B cell (primary cell): Measurements from ENCODE around the gene EDARADD. TPM values are rescaled to one million over a fixed set of nuclear protein-coding genes. Genes with fewer than 3 reads are reported as not detected.
A peak's percentile ranks its signal among the peaks of the same experiment; 100 is the strongest.

Experiments
- ATAC-seq: fragments of 200-7000 bp; cut with Tn5 transposase; one replicate; pipeline ENCODE4 v1.10.0; 2021; ENCODE audit warnings: low read depth, mild to moderate bottlenecking, moderate number of reproducible peaks, moderate library complexity
- CTCF ChIA-PET: fragments of 350-600 bp; sonication (Branson Sonifier 250); formaldehyde crosslinking; loops from one replicate; lab custom pipeline; 2021; ENCODE audit warnings: antibody characterized with exemption, inconsistent platforms; lab: Charles Lee
- POLR2A ChIA-PET: fragments of 350-600 bp; sonication (Branson Sonifier 250); formaldehyde crosslinking; loops from one replicate; lab custom pipeline; 2021; ENCODE audit warnings: antibody characterized with exemption; lab: Charles Lee
- DNase-seq: peaks from one replicate; pipeline ENCODE4 v3.0.0; 2013
- H2AFZ ChIP-seq: 2 replicates; pipeline ENCODE4 v1.6.1; 2012; ENCODE audit warnings: mild to moderate bottlenecking, low read depth, low read length; ENCODE audit not compliant: insufficient read depth, poor library complexity, severe bottlenecking
- H3K27ac ChIP-seq, 2 donors: 1 replicate in 1 of 2; 2 replicates in 1 of 2; pipeline ENCODE4 v1.5.1; 2012 to 2013; ENCODE audit warnings: low read length in 2 of 2, mild to moderate bottlenecking in 2 of 2, moderate library complexity in 1 of 2
- H3K27me3 ChIP-seq, 4 experiments: fragments of 200-600 bp in 1 of 4; sonication (generic) in 1 of 4; replicated peaks in 1 of 4; 1 replicate in 2 of 4; 2 replicates in 2 of 4; pipeline versions ENCODE4 v1.6.1 to v1.7.0; 2013 to 2016; ENCODE audit warnings: low read length in 3 of 4, mild to moderate bottlenecking in 2 of 4, mixed read lengths in 1 of 4, moderate library complexity in 1 of 4; ENCODE audit not compliant: insufficient read depth in 4 of 4, control insufficient read depth in 3 of 4; ENCODE audit errors: control extremely low read depth in 1 of 4
- H3K36me3 ChIP-seq, 2 experiments: replicated peaks in 1 of 2; 1 replicate in 1 of 2; 2 replicates in 1 of 2; pipeline versions ENCODE4 v1.6.1 to v1.7.1; 2013; ENCODE audit warnings: low read length in 1 of 2; ENCODE audit not compliant: insufficient read depth in 2 of 2, control insufficient read depth in 1 of 2; ENCODE audit errors: control extremely low read depth in 1 of 2, extremely low read depth in 1 of 2
- H3K4me1 ChIP-seq, 2 donors: fragments of 200-600 bp in 1 of 2; sonication (generic) in 1 of 2; 1 replicate in 1 of 2; 2 replicates in 1 of 2; pipeline versions ENCODE4 v1.5.1 to v1.6.1; 2013 to 2017; ENCODE audit warnings: low read length in 2 of 2; ENCODE audit not compliant: control insufficient read depth in 2 of 2, insufficient read depth in 2 of 2
- H3K4me2 ChIP-seq: replicated peaks from 2 replicates; pipeline ENCODE3; 2012; ENCODE audit warnings: mild to moderate bottlenecking, low read depth, low read length; ENCODE audit not compliant: poor library complexity, severe bottlenecking
- H3K4me3 ChIP-seq, 5 experiments: fragments of 200-600 bp in 1 of 5; sonication (generic) in 1 of 5; 1 replicate in 3 of 5; 2 replicates in 2 of 5; pipeline versions ENCODE4 v1.5.1 to v1.7.0; 2011 to 2016; ENCODE audit warnings: low read length in 4 of 5, mild to moderate bottlenecking in 4 of 5, low read depth in 2 of 5, control low read depth in 1 of 5, moderate library complexity in 1 of 5; ENCODE audit not compliant: insufficient read depth in 1 of 5; ENCODE audit errors: control extremely low read depth in 1 of 5, extremely low read depth in 1 of 5
- H3K79me2 ChIP-seq: fragments of 200-600 bp; sonication (generic); one replicate; pipeline ENCODE4 v1.6.0; 2016; ENCODE audit warnings: low read length; ENCODE audit not compliant: control insufficient read depth, insufficient read depth
- H3K9ac ChIP-seq: fragments of 200-600 bp; sonication (generic); 2 replicates; pipeline ENCODE4 v1.6.1; 2017; ENCODE audit warnings: mild to moderate bottlenecking, low read length, moderate library complexity
- H3K9me3 ChIP-seq, 3 donors: one replicate each; pipeline versions ENCODE4 v1.6.1 to v1.7.1; 2013; ENCODE audit warnings: low read length in 2 of 3; ENCODE audit not compliant: control insufficient read depth in 2 of 3, insufficient read depth in 1 of 3; ENCODE audit errors: control extremely low read depth in 1 of 3
- H4K20me1 ChIP-seq: 2 replicates; pipeline ENCODE4 v1.6.0; 2012; ENCODE audit warnings: mild to moderate bottlenecking, low read length; ENCODE audit not compliant: insufficient read depth, control insufficient read depth, poor library complexity, severe bottlenecking
- H3K27ac Mint-ChIP-seq: one replicate; pipeline ENCODE4 v1.8.0; 2021; ENCODE audit warnings: mixed read lengths
- H3K27me3 Mint-ChIP-seq: one replicate; pipeline ENCODE4 v1.8.0; 2021; ENCODE audit warnings: mixed read lengths
- H3K4me1 Mint-ChIP-seq: one replicate; pipeline ENCODE4 v1.8.0; 2021; ENCODE audit warnings: mixed read lengths
- H3K4me3 Mint-ChIP-seq: one replicate; pipeline ENCODE4 v1.8.0; 2021; ENCODE audit warnings: mixed read lengths
- H3K9me3 Mint-ChIP-seq: one replicate; pipeline ENCODE4 v1.8.0; 2022; ENCODE audit warnings: mixed read lengths; ENCODE audit not compliant: insufficient read depth
- EZH2 ChIP-seq: IDR thresholded peaks from 2 replicates; pipeline ENCODE4 v1.6.1; 2012; ENCODE audit warnings: borderline replicate concordance, low read depth, mild to moderate bottlenecking, moderate library complexity, low read length; ENCODE audit not compliant: insufficient read depth, poor library complexity, severe bottlenecking
- WGBS: methylation state at CpG from one replicate; pipeline ENCODE4 v1.1.5; 2013; ENCODE audit warnings: missing lambda C conversion rate; ENCODE audit not compliant: insufficient coverage; 5-methylcytosine and 5-hydroxymethylcytosine counted together
- intact Hi-C: fragments of 100-400 bp; cut with micrococcal nuclease; formaldehyde crosslinking; loops from one replicate; pipeline ENCODE4 v1.10.0; 2022
- polyA plus RNA-seq: library from polyadenylated mRNA; depleted of rRNA; stranded (reverse); fragments of >200 nt; gene quantifications from 2 replicates; pipeline ENCODE4 v1.2.3, GENCODE V29; 2012
- total RNA-seq, 2 donors: library from RNA; stranded (reverse); fragments of 120-200 nt in 1 of 2; gene quantifications; 1 replicate in 1 of 2; 2 replicates in 1 of 2; pipeline versions ENCODE4 v1.2.3 to v1.2.4, GENCODE V29; 2013 to 2022
- TF ChIP-seq, protein P1 (sequence below): fragments of 200-600 bp; IDR thresholded peaks from one replicate; pipeline ENCODE4 v1.8.0; 2022; ENCODE audit warnings: antibody characterized with exemption, mild to moderate bottlenecking

Gene EDARADD
- total and polyA plus RNA-seq, 2 donors (not counting 1 experiment from before 2014, with no cell fraction given) = 0.15 TPM; not detected in 1

DNA sequence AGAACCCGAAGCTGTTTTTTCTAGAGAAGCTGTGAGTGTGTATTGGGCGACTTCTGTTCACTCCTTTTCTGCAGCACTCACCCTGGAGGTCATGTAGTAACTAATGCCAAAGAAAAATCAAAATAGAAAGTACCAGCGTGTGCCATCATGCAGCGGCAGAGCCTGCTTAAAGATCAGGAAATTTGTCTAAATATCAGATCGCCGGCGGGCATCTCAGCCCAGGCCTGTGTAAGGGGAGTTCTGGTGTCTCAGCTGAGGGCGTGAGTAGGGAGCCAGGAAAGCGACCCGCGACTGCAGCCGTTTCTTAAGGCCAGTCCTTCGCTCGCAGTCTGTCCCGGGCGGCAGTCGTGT is 768 bp downstream of the EDARADD start:
- CTCF ChIA-PET = no interaction called here
- Histone ChIP-seq H2AFZ (peak overlapping the region; percentile 71), H3K27ac (no peak overlapping the region)

DNA sequence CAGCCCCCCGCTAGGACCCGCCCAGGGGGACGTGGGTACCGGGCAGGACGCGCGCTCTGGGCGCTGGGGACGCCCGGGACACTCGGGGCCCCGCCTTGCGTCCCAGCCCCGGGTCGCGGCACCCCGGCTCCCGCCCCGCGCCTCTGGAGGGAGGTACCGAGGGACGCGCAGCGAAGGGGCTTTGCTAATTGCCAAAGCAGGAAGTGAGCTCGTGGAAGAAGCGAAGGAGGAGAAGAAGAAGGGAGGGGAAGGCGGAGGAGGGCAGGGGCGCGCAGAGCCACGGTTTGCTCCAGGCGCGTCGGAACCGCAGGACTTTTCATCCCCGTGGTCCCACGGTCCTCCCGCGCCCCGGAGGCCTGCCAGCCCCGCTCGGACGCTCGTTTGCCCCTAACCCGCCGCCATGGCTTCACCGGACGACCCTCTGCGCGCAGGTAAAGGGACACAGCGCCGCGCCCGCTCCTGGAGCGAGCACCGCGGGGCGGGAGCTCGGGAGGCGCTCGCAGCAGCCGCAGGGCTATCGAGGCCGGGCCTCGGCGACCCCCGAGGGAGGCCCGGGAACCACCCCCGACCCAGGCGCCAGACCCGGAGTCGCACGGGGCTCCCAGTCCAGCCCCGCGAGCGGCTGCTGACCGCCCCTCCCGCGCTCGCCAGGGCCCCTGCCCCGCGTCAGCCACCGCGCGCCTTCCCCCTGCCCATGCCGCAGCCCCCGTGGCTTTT is 1.3 kb downstream of the EDARADD start:
- peak overlapping the region; percentile 85 for H3K4me3 Mint-ChIP-seq
- peak overlapping the region in 4 of 5 experiments; percentile 22 to 56 (median 48) for H3K4me3 ChIP-seq
- no peaks in the 10 kb centered on the region for H3K36me3 ChIP-seq
- ChIA-PET CTCF (no interaction called here), POLR2A (no interaction called here)
- H2AFZ ChIP-seq = peak overlapping the region; percentile 71
- H3K9me3 ChIP-seq = no peaks in the 10 kb centered on the region
- H3K4me2 ChIP-seq = peak overlapping the region; percentile 79
- H3K9me3 Mint-ChIP-seq = no peaks in the 10 kb centered on the region
- no peak overlapping the region for H3K27ac Mint-ChIP-seq
- H4K20me1 ChIP-seq = no peaks in the 10 kb centered on the region
- H3K27me3 ChIP-seq = peaks cover 0 to 34% (median 11%) of the 10 kb centered on the region in 4 experiments
- peaks cover 22 to 25% of the 10 kb centered on the region in 2 donors for H3K4me1 ChIP-seq
- DNase-seq (peak; percentile 17), ATAC-seq (no peak)
- H3K27ac ChIP-seq = no peak overlapping the region
- TF ChIP-seq, protein P1, sequence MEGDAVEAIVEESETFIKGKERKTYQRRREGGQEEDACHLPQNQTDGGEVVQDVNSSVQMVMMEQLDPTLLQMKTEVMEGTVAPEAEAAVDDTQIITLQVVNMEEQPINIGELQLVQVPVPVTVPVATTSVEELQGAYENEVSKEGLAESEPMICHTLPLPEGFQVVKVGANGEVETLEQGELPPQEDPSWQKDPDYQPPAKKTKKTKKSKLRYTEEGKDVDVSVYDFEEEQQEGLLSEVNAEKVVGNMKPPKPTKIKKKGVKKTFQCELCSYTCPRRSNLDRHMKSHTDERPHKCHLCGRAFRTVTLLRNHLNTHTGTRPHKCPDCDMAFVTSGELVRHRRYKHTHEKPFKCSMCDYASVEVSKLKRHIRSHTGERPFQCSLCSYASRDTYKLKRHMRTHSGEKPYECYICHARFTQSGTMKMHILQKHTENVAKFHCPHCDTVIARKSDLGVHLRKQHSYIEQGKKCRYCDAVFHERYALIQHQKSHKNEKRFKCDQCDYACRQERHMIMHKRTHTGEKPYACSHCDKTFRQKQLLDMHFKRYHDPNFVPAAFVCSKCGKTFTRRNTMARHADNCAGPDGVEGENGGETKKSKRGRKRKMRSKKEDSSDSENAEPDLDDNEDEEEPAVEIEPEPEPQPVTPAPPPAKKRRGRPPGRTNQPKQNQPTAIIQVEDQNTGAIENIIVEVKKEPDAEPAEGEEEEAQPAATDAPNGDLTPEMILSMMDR = no peak
- no peak for TF ChIP-seq EZH2
- no peaks in the 10 kb centered on the region for H3K79me2 ChIP-seq
- peak overlapping the region; percentile 55 for H3K9ac ChIP-seq
- H3K27me3 Mint-ChIP-seq = peaks cover 55% of the 10 kb centered on the region
- H3K4me1 Mint-ChIP-seq = peaks cover 23% of the 10 kb centered on the region
- under 1% methylated on average over 86 of the region's 86 CpGs for WGBS
- intact Hi-C loops = no loop called here

More for the DNA sequence above, 768 bp downstream of the EDARADD start:
- Histone ChIP-seq H3K79me2 (no peaks in the 10 kb centered on the region), H3K4me3 (peak overlapping the region in 4 of 5 experiments; percentile 22 to 56 (median 48)), H3K9me3 (no peaks in the 10 kb centered on the region), H3K9ac (peak overlapping the region; percentile 55), H3K36me3 (no peaks in the 10 kb centered on the region), H3K4me1 (peaks cover 22 to 25% of the 10 kb centered on the region in 2 donors), H4K20me1 (no peaks in the 10 kb centered on the region), H3K27me3 (peaks cover 0 to 34% (median 11%) of the 10 kb centered on the region in 4 experiments), H3K4me2 (peak overlapping the region; percentile 79)
- Mint-ChIP-seq H3K9me3 (no peaks in the 10 kb centered on the region), H3K4me3 (peak overlapping the region; percentile 81), H3K27ac (no peak overlapping the region), H3K27me3 (peaks cover 52% of the 10 kb centered on the region), H3K4me1 (peaks cover 23% of the 10 kb centered on the region)
- POLR2A ChIA-PET = no interaction called here
- no peak for ATAC-seq
- intact Hi-C loops = no loop called here
- 1% methylated on average over 15 of the region's 17 CpGs for WGBS
- TF ChIP-seq, protein P1 = no peak
- TF ChIP-seq EZH2 = no peak
- no peak for DNase-seq
